Progenitor cell of endocrine pancreas (in vitro differentiated cells): ENCODE data around the gene CCS. TPM values are rescaled to one million over a fixed set of nuclear protein-coding genes. Genes with fewer than 3 reads are reported as not detected.

Source experiments
- DNase-seq: peaks from one replicate; pipeline ENCODE4 v3.0.0; 2021; ENCODE audit warnings: low spot score; ENCODE audit not compliant: unreplicated experiment
- H3K27ac Mint-ChIP-seq: 2 replicates; pipeline ENCODE4 v1.8.0; 2021; ENCODE audit warnings: mild to moderate bottlenecking, moderate library complexity, mixed read lengths
- H3K27me3 Mint-ChIP-seq: 2 replicates; pipeline ENCODE4 v1.8.0; 2021; ENCODE audit warnings: mixed read lengths
- H3K36me3 Mint-ChIP-seq: 2 replicates; pipeline ENCODE4 v1.8.0; 2022; ENCODE audit warnings: mixed read lengths; ENCODE audit not compliant: insufficient read depth
- H3K4me1 Mint-ChIP-seq: 2 replicates; pipeline ENCODE4 v1.8.0; 2021; ENCODE audit warnings: low read depth, mixed read lengths
- H3K4me3 Mint-ChIP-seq: 2 replicates; pipeline ENCODE4 v1.8.0; 2021; ENCODE audit warnings: low read depth, mild to moderate bottlenecking, moderate library complexity, mixed read lengths
- H3K9me3 Mint-ChIP-seq: 2 replicates; pipeline ENCODE4 v1.8.0; 2021; ENCODE audit warnings: low read depth, mixed read lengths
- CTCF ChIP-seq: fragments of 200-600 bp; sonication (generic); IDR thresholded peaks from one replicate; pipeline ENCODE4 v1.5.0; 2021; ENCODE audit warnings: antibody characterized with exemption, mild to moderate bottlenecking; ENCODE audit not compliant: unreplicated experiment
- total RNA-seq: library from RNA; stranded (reverse); gene quantifications from 2 replicates; pipeline ENCODE4 v1.2.1, GENCODE V29; 2021

The CCS gene
- total RNA-seq, 1 donor from 2014 or later: 49.7 TPM

- Mint-ChIP-seq H3K9me3 (no peaks in the 10 kb centered on the region), H3K4me1 (peaks cover 11% of the 10 kb centered on the region), H3K27ac (no peak overlapping the region), H3K4me3 (no peak overlapping the region), H3K36me3 (peaks cover 24% of the 10 kb centered on the region), H3K27me3 (no peaks in the 10 kb centered on the region)
- TF ChIP-seq CTCF: no peak
- DNase-seq: no peak
Observed at GRCh38 chr11:66625752-66626149, 32.8 kb downstream of the CCS start.

- Mint-ChIP-seq H3K4me3 (no peak overlapping the region), H3K27ac (no peak overlapping the region)
Observed at GRCh38 chr11:66626382-66626781, 33.4 kb downstream of the CCS start.

DNA sequence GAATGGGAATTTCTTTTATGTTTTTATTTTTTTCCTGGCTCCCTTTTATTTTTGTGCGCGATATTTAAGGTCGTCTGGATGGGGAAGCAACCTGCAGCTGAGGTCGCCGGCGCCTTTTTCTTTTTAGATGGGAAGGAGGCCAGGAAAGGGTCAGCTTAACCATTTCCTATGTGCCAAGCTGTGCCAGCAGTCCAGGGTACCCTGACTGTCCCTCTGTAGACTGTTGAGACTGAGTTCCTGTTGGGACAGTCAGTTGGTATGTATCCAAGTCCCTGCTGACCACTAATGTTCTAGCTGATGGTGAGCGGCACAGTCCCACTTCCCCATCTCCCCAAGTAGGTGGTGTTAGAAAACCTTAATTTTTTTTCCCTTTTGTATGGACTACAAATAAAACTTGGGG is 33.9 kb downstream of the CCS start:
- Mint-ChIP-seq H3K4me3 (no peak overlapping the region), H3K36me3 (peaks cover 24% of the 10 kb centered on the region), H3K27ac (no peak overlapping the region), H3K4me1 (peaks cover 6% of the 10 kb centered on the region), H3K27me3 (no peaks in the 10 kb centered on the region), H3K9me3 (no peaks in the 10 kb centered on the region)
- no peak for DNase-seq
- TF ChIP-seq CTCF: no peak

More at GRCh38 chr11:66626382-66626781, 33.4 kb downstream of the CCS start:
- H3K36me3 Mint-ChIP-seq: peaks cover 24% of the 10 kb centered on the region
- no peaks in the 10 kb centered on the region for H3K9me3 Mint-ChIP-seq
- TF ChIP-seq CTCF: no peak
- peaks cover 9% of the 10 kb centered on the region for H3K4me1 Mint-ChIP-seq
- H3K27me3 Mint-ChIP-seq: no peaks in the 10 kb centered on the region
- no peak for DNase-seq

- H3K4me1 Mint-ChIP-seq: no peaks in the 10 kb centered on the region
- no peak for TF ChIP-seq CTCF
- H3K4me3 Mint-ChIP-seq: no peak overlapping the region
Observed at GRCh38 chr11:66628061-66628603, 35.1 kb downstream of the CCS start.

GRCh38 chr11:66629356-66629755 is 36.4 kb downstream of the CCS start:
- Mint-ChIP-seq H3K27ac (no peak overlapping the region), H3K4me1 (no peaks in the 10 kb centered on the region), H3K36me3 (peaks cover 24% of the 10 kb centered on the region), H3K9me3 (no peaks in the 10 kb centered on the region), H3K27me3 (no peaks in the 10 kb centered on the region), H3K4me3 (no peak overlapping the region)
- DNase-seq: no peak
- no peak for TF ChIP-seq CTCF

More at GRCh38 chr11:66628061-66628603, 35.1 kb downstream of the CCS start:
- Mint-ChIP-seq H3K27me3 (no peaks in the 10 kb centered on the region), H3K9me3 (no peaks in the 10 kb centered on the region), H3K27ac (no peak overlapping the region), H3K36me3 (peaks cover 27% of the 10 kb centered on the region)
- DNase-seq: no peak
